AG08396 (cell line): ENCODE results near the gene GPR3.
"Not testable (repeated sequence)": the region's sequence is repeated elsewhere in the genome, so short reads cannot be mapped to it uniquely, and the experiment has no call there.

Experiments used
- DNase-seq: peaks from one replicate; pipeline ENCODE4 v3.0.0; 2012; ENCODE audit warnings: low spot score, mixed read lengths

The GPR3 gene

GRCh38 chr1:27428316-27429028 is 36.0 kb downstream of the GPR3 start:
- no peak for DNase-seq

GRCh38 chr1:27429029-27429425 is 36.6 kb downstream of the GPR3 start:
- no peak for DNase-seq

DNA sequence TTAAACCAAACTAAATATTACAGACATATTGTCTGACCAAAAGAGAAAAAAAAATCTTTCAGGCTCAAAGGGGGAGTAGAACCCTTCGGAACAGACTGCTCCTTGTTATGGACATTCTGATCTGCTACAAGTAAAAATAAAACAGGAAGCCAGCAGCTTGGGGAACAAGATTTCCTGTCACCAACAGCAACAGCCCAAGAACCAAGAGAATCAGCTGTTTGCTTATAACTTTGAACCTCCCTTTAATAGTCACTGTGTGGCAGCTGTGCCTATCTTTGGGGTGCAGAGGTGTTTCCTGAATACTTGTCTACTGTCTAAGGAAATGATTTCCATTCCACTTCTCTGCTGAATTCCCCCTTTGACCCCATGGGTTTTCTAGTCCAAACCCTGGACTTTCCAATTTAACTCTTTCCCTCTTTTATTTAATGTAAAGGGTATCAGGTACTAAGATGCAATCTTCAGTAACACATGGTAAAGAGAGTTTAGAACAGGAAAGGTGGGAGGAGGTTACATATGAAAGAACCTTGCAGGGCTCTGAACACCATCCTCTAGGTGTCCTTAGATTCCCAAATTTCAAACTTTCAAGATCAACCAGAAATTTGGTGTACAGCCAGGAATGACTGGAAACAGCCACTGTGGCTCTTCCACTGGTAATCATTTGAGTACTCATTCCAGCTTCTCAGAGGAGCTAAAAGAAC is 38.6 kb downstream of the GPR3 start:
- DNase-seq: no peak

DNA sequence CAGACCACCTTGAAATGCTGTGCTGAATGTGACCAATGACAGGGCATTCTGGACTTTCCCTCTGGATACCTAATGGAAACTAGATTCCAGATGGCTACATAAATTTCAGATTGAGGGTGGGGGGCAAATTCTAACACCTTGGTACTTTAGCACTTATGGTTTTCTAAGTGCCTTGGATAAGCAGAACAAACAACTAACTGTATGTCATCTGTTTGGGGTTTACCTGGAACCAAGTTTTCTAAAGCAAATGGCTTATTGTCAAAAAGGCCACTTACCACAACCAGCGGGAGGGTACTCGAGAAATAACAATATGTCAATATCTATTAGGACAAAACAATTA is 39.1 kb downstream of the GPR3 start:
- no peak for DNase-seq

DNA sequence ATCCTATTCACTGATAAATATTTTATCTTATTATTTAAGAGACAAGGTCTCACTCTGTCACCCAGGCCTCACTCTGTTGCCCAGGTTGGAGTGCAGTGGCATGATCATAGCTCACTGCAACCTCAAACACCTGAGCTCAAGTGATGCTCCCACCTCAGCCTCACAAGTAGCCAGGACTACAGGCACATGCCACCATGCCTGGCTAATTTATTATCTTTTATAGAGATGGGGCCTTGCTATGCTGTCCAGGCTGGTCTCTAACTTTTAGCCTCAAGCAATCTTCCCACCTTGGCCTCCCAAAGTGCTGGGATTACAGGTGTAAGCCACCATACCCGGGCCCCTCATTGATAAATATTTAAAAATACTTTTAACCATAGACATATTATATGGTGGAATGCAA is 40.3 kb downstream of the GPR3 start:
- DNase-seq: not testable (repeated sequence)

- no peak for DNase-seq
These were observed 41.3 kb downstream of the GPR3 start for GRCh38 chr1:27433706-27434105.

DNA sequence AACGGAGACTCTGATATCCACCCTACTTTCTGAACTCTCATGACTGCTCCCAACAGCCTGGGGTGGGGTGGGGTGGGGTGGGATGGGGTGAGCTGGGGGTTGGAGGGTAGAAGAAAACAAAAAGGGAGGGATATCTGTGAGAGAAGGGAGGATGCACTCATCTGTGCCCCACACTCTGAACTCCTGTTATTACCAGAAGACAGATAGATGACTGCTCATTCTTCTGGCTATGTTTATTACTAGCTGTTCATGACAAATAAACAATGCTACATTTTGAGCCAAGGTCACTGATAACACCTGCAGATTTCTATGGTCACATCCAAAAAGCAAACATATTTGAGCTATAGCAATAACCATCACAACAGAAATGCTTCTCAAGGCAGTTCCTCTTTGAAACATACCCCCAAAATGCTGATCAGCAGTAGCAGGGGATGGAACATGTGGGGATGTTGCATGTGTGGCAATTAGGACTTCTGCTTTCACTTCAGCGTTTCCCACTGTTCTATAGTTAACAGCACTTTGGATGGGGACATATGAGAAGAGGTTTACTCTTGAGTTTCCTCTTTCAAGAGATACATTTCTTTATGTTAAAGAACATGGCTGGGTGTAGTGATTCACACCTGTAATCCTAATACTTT is 43.3 kb downstream of the GPR3 start:
- no peak for DNase-seq

DNA sequence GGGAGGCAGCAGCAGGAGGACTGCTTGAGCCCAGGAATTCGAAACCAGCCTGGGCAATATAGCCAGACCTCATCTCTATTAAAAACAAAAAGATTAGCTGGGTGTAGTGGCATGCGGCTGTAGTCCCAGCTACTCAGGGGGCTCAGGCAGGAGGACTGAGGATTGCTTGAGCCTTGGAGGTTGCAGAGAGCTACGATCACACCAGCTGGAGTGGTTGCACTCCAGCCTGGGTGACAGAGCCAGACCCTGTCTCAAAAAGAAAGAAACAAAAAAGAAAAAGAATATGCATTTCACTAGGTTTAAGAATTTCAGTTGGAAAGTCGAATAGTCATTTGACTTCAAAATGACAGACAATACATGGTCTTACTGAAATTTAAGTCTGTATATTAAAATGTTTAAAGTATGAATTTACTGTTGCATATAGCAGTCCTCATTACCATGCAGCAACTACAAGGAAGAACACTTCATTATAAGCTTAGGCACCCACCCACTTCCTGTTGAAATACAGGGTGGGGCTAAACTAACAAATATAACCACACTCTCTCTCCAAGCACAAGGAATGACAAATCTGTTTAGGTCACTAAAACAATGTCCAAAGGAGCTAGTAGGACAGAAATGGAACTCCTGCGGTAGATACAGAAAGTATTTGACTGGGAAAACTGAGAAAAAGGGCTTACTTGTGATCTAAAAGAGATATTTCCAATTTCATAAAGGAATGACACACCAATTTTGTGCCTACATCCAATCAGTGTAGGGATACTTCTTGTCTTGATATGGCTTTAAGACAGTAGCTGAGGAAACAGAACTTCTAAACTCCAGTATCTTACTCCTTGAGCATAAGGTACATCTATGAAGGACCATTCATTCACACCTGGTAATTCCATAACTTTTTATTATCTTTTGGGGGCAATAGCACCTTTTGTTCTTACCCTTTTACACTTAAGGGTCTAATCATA is 44.1 kb downstream of the GPR3 start:
- peak; percentile 39 for DNase-seq

- DNase-seq: no peak
These were observed 46.2 kb downstream of the GPR3 start for GRCh38 chr1:27438621-27439061.

- DNase-seq: no peak
These were observed 46.7 kb downstream of the GPR3 start for GRCh38 chr1:27439150-27439549.

DNA sequence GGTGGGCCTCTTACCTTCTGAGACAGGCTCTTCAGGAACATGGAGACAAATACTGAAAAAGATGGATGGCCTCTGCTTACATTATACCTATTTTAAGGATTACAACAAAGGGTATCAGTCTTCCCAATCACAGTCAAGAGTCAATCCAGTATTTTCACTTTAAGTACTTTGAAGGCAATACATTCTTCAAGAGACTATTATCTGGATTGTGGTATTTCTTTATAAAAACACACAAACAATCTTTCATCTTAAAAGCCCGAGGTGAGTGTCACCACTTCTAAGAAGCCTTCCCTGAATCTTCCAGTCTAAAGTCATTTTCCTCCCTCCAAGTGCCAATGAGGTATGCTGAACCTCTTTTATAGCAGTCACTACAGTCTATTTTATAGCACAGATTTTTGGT is 52.2 kb downstream of the GPR3 start:
- no peak for DNase-seq
